HG03565 (cell line): Measurements from ENCODE around the gene WDR6.
A peak's percentile ranks its signal among the peaks of the same experiment; 100 is the strongest.
"Not testable (repeated sequence)": the region's sequence is repeated elsewhere in the genome, so short reads cannot be mapped to it uniquely, and the experiment has no call there.

ENCODE experiments used
- ATAC-seq: cut with Tn5 transposase; IDR thresholded peaks from one replicate; pipeline ENCODE4 v1.9.1; 2021; ENCODE audit warnings: mild to moderate bottlenecking, moderate library complexity; ENCODE audit not compliant: unreplicated experiment

The WDR6 gene

GRCh38 chr3:48991851-48992545, 15.2 kb upstream of the WDR6 start:
- ATAC-seq, result no peak

GRCh38 chr3:48993834-48994233, 13.4 kb upstream of the WDR6 start:
- ATAC-seq, result no peak

- no peak for ATAC-seq
Observed at GRCh38 chr3:48996640-48997039, 10.6 kb upstream of the WDR6 start.

DNA sequence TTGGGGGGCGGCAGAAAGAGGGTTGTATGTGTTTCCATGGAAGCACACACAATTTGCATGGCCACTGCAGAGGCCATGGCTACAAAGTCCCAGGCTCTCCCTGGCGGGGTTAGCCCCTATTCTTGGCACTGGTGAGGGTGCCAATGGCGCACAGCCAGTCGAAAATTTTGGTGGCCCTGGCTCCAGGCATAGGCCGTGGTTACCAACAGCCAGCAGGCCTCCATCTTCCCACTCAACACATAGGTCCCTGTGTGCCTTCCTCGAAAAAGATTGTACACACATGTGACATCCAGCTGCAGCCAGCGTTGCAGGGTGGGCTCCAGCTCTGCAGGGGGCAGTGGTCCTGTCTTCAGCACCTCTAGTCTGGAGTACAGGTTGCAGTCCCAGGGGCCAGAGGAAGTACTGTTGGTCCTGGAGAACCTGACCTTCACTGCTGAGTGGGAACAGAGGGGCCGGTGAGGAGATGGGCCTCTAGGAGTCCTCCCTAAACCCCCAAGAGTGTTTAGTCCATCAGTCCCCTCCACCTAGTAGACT, 10.0 kb upstream of the WDR6 start:
- ATAC-seq, result no peak

DNA sequence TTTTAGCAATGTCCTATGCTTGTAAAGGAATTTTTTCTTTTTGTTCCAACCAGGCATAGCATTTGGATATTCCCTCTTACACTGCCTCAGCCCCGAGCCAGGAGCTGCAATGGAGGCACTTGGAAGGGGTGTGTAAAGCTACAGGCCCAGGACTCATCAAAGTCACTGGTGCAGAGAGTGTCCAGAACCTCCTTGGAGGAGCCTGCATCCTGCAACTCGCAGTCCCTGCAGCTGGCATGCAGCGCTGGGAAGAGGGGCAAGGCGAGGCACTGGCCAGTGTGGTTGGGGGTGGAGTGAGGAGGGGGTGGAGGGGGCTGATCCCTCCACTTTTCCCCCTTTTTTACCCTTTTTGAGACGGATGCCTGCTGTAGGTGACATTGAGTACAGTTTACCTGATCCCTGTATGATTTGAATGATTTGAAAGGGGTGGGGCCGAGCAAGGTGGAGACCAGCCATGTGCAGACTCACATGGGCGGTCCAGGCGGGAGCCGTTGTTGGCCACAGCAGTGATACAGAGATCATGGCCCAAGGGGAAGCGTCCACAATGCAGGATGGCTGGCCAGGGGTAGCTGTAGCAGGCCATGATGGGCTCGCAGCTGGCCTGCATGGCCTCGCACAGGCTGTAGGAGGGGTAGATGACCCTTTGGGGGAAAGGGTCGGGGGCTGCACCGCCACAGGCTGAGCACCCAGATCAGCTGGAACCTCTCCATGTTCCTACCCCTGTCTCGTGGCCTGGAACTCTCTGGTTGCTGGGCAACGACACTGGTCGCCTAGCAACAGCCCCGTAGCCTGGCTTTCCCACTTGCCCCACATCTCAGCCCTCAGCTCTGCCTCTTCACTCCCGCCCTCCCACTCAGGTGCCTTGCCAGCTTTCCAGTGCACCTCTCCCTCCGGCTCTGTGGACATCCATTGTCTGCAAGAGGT, 9.2 kb upstream of the WDR6 start:
- no peak for ATAC-seq

DNA sequence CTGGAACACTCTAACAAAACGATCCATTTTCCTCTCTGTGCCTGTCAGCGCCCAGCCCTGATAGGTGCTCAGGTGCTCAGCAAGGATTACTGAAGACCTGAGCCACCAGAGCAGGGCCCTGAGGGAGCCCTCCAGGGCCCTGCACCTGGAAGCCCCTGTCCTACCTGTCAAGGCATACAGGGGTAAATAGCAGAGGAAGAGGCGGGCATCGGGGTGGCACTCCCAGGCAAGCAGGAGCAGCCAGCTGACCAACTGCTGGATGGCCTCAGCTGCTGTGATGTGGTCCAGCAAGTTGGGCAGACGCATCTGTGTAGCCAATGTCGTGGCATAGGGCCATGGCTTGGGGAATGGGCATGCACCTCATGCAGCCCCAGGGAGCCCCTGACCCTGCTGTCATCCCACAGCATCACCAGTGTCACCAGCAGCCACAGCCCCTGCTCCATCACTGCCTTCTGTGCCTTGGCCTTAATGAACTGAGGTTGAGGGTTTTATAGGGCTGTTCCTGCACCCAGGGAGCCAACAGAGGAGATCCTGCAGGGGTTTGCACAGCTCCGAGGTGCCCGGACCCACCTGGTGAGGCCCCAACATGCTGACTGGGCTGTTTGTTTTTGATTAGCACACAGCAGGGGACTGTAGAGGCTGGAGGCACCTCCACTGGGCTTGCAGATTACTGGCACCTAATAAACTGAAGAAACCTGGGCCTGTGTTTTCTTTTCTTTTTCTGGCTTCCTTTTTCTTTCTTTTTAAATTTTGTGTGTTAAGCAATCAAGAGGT, 7.9 kb upstream of the WDR6 start:
- ATAC-seq, result no peak

- ATAC-seq, result no peak
Observed at GRCh38 chr3:49001155-49001554, 6.0 kb upstream of the WDR6 start.

- ATAC-seq, result no peak
Observed at GRCh38 chr3:49004352-49005302, 2.6 kb upstream of the WDR6 start.

DNA sequence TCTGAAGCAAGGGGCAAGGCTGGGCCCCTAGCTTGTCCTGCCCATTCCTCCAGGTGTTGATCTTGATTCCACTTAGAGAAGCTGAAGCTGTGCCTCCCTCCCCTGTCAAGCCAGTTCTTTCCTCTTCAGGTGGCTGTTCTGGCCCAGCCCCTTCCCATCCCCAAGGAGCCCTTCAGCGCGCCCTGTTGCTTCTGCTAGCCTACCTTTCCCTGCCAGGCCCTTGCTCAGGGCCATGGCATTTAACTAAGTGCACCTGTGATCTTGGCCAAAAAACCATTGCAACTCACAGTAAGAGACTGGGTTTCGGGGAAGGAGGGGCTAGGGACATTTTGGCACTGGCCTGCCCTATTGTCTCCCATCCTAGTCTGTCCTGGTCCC, 1.9 kb upstream of the WDR6 start:
- no peak for ATAC-seq

- ATAC-seq, result no peak
Observed at GRCh38 chr3:49005998-49006397, 1.2 kb upstream of the WDR6 start.

DNA sequence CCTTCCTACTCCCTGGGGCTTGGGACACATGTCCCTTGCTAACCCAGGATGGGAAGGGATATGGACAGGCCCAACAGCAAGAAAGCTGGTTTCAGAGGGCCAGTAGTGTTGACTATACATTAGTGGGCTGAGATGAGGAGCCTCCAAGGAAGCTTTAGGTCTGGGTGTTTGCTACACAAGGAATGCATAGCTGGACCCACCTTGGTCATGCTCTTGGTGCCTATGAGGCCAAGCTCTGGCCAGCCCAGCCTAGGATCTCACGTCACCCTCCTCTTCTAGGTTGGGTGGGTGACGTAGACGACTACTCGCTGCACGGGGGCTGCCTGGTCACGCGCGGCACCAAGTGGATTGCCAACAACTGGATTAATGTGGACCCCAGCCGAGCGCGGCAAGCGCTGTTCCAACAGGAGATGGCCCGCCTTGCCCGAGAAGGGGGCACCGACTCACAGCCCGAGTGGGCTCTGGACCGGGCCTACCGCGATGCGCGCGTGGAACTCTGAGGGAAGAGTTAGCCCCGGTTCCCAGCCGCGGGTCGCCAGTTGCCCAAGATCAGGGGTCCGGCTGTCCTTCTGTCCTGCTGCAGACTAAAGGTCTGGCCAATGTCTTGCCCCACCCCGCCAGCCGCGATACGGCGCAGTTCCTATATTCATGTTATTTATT, 653 bp upstream of the WDR6 start:
- no peak for ATAC-seq

GRCh38 chr3:49007771-49008528, 759 bp downstream of the WDR6 start:
- peak; percentile 22 for ATAC-seq

DNA sequence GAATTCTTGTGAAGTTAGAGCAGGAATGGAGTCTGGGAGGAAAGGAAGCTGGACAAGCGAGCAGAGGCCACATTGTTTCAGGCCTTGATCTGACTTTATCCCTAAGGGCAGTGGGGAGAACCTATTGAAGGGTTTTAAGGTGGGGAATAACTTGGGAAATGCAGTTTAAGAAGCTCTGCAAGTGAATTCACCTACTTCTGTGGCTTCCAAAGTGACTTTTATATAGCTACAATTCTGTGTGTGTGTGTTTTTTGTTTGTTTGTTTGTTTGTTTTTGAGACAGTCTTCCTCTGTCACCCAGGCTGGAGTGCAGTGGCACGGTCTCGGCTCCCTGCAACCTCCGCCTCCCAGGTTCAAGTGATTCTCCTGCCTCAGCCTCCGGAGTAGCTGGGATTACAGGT, 1.4 kb downstream of the WDR6 start:
- not testable (repeated sequence) for ATAC-seq

GRCh38 chr3:49009396-49009795, 2.2 kb downstream of the WDR6 start:
- ATAC-seq, result no peak

- no peak for ATAC-seq
Observed at GRCh38 chr3:49012441-49013017, 5.3 kb downstream of the WDR6 start.

- no peak for ATAC-seq
Observed at GRCh38 chr3:49013113-49013737, 6.0 kb downstream of the WDR6 start.

DNA sequence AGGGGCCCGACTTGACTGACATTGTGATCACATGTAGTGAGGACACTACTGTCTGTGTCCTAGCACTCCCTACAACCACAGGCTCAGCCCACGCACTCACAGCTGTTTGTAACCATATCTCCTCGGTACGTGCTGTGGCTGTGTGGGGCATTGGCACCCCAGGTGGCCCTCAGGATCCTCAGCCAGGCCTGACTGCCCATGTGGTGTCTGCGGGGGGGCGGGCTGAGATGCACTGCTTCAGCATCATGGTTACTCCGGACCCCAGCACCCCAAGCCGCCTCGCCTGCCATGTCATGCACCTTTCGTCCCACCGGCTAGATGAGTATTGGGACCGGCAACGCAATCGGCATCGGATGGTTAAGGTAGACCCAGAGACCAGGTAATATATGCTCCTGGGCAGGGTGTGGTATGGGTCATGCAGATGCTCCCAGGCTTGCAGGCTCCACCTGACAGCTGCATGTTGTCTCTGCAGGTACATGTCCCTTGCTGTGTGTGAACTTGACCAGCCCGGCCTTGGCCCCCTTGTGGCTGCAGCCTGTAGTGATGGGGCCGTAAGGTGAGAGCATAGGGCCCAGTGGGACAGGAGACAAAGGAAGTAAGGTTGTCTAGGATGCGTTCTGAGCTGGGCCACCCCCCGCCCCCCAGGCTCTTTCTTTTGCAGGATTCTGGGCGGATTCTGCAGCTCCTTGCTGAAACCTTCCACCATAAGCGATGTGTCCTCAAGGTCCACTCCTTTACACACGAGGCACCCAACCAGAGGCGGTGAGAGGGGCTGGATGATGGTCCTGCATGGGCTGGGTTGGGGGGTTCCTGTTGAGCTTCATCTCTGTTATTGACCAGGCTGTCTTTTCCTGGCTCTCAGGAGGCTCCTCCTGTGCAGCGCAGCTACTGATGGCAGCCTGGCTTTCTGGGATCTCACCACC, 6.8 kb downstream of the WDR6 start:
- no peak for ATAC-seq
